RPMI8226 (cell line): ENCODE results near the gene OSBPL8.

Experiments
- DNase-seq: peaks from one replicate; pipeline ENCODE4 v3.0.0-alpha.2; 2015

OSBPL8 gene, protein sequence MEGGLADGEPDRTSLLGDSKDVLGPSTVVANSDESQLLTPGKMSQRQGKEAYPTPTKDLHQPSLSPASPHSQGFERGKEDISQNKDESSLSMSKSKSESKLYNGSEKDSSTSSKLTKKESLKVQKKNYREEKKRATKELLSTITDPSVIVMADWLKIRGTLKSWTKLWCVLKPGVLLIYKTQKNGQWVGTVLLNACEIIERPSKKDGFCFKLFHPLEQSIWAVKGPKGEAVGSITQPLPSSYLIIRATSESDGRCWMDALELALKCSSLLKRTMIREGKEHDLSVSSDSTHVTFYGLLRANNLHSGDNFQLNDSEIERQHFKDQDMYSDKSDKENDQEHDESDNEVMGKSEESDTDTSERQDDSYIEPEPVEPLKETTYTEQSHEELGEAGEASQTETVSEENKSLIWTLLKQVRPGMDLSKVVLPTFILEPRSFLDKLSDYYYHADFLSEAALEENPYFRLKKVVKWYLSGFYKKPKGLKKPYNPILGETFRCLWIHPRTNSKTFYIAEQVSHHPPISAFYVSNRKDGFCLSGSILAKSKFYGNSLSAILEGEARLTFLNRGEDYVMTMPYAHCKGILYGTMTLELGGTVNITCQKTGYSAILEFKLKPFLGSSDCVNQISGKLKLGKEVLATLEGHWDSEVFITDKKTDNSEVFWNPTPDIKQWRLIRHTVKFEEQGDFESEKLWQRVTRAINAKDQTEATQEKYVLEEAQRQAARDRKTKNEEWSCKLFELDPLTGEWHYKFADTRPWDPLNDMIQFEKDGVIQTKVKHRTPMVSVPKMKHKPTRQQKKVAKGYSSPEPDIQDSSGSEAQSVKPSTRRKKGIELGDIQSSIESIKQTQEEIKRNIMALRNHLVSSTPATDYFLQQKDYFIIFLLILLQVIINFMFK

GRCh38 chr12:76559400-76560085, at the start of gene OSBPL8:
Gene OSBPL8, minus strand, starts transcription at chr12:76559771. Its CDS starts 72,220 bp downstream, at chr12:76487551.
- peak; percentile 95 for DNase-seq

GRCh38 chr12:76608070-76608469, 48.5 kb upstream of the OSBPL8 start:
- no peak for DNase-seq

DNA sequence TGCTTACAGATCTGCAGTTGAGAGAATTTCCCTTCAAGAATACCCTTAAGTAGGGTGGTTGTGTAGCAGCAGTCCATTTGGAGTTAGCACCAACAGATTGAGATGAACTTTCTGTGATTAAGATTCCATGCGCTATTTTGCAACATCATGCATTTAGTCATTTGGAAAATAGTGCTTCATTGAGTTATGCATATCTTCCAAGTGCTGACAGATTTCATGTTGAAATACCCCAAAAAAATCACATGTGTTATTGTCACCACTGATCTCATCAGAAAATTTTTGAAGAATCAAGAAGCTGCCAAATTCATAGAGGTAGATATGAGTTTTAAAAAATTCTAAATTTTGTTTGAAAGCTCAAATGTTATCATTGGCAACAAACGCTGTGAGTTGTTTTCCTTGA, 35.5 kb upstream of the OSBPL8 start:
- DNase-seq: no peak

- no peak for DNase-seq
Observed at GRCh38 chr12:76591476-76591875, 31.9 kb upstream of the OSBPL8 start.

- no peak for DNase-seq
Observed at GRCh38 chr12:76590131-76590530, 30.6 kb upstream of the OSBPL8 start.

- DNase-seq: no peak
Observed at GRCh38 chr12:76588881-76589565, 29.5 kb upstream of the OSBPL8 start.

DNA sequence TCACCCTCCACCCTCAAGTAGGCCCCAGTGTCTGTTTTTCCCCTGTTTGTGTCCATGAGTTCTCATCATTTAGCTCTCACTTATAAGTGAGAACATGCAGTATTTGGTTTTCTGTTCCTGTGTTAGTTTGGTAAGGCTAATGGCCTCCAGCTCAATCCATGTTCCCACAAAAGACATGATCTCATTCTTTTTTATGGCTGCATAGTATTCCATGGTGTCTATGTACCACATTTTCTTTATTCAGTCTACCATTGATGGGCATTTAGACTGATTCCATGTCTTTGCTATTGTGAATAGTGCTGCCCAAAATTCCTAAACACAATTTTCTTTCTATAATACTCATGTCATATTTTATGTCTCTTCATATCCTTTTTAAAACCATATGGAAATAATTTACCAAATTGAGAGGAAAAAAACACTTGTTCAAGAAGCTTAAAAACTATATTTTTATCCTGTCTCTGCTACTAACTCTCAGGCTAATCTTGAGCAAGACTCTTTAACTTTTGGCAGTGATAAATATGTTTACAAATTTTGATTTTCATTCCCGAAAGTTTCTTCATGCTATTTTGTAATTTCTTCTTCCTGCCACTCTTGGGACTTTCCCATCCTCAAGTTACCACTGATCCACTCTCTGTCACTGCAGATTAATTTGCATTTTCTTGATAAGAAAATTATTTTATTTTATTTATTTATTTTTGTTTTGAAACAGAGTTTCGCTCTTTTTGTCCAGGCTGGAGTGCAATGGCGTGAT, 28.0 kb upstream of the OSBPL8 start:
- no peak for DNase-seq

GRCh38 chr12:76586764-76587395, 27.3 kb upstream of the OSBPL8 start:
- DNase-seq: peak; percentile 46

- no peak for DNase-seq
Observed at GRCh38 chr12:76583301-76583700, 23.7 kb upstream of the OSBPL8 start.

DNA sequence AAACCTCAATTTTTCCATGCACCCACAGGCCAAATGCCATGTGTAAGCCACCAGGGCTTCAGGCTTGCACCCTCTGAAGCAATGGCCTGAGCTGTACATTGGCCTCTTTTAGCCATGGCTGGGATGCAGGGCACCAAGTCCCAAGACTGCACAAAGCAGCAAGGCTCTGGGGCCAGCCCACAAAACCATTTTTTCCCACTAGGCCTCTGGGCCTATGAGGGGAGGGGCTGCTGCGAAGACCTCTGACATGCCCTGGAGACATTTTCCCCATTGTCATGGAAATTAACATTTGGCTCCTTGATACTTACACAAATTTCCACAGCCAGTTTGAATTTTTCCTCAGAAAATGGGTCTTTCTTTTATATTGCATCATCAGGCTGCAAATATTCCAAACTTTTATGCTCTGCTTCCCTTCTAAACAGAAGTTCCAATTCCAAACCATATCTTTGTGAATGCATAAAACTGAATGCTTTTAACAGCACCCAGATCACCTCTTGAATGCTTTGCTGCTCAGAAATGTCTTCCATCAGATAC, 14.3 kb upstream of the OSBPL8 start:
- no peak for DNase-seq

DNA sequence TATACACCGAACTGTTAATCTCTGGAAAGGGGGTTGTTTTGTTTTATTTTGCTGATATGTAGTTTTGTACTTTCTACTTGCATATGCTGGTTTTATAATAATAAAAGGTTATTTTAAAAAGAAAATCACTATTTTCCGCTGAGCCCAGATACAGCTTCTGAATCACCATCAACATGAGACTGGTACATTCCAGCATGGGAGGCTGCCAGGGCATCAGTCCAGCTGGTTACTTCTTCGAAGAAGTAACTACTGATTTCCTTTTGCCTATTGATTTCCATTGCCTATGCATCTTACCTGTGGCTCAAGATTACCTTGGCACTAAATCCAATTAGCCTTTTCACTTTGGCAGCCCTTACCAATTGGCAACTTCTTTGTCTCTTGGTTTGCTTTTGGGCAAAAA, 11.7 kb upstream of the OSBPL8 start:
- no peak for DNase-seq

- DNase-seq: no peak
Observed at GRCh38 chr12:76569685-76570604, 10.4 kb upstream of the OSBPL8 start.

DNA sequence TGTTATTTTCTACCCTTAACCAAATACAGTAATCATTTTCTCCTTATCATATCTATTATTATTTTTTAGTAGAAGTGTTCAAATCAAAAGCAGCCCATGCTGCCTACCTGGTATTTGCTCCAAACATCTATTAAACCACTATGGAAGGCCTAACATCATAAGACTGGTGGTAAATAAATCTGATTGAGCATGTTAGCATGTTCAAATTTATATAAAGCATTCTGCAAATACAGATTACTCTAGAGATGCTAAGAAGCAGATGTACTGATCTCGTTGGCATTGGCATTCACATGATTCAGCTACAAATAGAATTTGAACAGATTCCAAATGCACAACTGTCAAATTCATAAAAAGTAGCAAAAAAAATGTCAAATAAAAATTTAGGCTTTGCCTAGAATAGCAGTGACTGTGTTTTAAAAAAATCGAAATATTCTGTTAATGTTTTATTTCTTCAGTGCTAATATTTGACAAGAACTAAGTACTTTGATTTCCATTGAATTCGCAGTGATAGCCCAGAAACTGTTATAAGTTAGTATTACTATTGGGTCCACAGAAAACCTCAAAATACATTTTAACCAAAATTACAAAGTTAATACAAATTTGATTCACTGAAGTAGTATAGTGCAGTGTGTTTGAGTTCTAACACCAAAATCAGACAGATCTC, 9.4 kb upstream of the OSBPL8 start:
- DNase-seq: no peak

DNA sequence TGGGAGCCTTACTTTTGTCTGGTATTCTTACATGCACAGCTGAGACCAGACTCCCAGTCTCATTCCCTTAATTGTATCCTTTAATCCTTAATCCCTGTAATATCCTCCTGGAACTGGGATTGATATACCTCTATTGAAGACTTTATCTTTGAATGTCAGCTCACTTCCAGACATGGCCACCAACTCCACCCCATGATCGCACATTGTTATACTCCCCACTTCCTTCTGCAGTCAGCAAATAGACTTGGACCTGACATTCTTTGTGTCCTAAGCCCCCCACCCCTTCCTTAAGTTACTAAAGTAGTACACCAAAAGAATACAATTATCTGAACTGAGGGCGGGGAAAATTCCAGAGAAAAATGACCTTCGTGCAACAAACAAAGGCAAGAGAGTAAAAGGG, 8.6 kb upstream of the OSBPL8 start:
- DNase-seq: no peak

DNA sequence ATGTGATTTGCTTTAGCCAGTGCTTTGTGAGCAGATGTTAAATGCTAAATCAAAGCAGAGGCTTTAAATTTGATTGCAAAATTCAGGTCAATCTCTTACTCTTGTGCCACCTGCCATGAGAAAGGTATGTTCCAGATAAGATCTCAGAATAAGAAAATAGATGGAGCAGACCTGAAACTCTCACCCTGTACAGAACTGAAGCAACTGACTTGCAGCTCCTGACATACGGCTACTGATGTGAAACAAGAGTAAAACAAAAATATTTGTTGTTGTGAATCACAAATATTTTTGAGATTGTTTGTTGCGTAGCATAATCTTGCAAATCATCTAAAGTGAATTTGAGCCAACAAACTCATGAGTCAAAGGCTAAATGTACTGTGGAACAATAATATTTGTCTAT, 3.5 kb upstream of the OSBPL8 start:
- no peak for DNase-seq

- no peak for DNase-seq
Observed at GRCh38 chr12:76562130-76562529, 2.6 kb upstream of the OSBPL8 start.

- DNase-seq: no peak
Observed at GRCh38 chr12:76560086-76560491, 518 bp upstream of the OSBPL8 start.

DNA sequence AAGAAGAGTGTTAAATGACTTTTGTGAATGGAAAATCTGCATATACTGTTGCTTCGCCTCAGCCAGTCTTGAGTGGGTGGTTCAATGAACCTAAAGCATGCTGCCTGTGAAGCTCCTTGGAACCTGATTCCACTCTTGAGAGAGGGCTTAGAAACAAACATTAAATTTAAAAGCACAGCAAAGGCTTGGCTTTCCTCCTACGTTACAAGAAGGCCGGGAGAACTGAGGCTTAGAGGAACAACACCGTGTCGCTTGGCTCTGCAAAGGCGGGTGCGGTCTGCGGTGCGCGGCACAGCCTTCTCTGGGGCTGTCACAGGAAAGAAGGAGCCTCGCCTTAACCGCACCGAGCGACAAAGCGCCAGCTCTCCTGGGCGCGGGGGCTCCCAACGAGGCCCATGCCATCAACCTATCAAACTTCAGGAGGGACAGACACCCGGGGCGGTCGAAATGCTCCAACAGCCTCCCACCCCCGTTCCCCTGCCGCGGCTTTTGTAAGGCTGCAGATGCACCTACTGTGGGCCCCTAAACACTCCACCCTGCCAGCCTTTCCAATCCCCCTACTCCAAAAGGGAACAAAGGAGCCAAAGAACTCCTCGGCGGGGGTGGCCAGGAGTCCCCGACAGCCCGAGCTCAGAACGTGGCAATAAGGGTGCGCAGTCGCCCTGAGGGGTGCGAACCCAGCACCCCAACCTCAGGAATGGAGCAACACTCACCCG, 729 bp downstream of the OSBPL8 start:
- DNase-seq: peak; percentile 66

GRCh38 chr12:76556368-76556767, 3.2 kb downstream of the OSBPL8 start:
- DNase-seq: no peak
